GM12878 (cell line): Measurements from ENCODE around the gene TPD52L2. TPM values are rescaled to one million over a fixed set of nuclear protein-coding genes. Genes with fewer than 3 reads are reported as not detected.

ENCODE experiments used
- ATAC-seq: fragments of 200-7000 bp; cut with Tn5 transposase; 3 replicates; pipeline ENCODE4 v1.9.1; 2020; ENCODE audit warnings: mild to moderate bottlenecking, moderate library complexity
- BruUV-seq: library from RNA; stranded (reverse); fragments of 400-500 nt; replicated peaks from 2 replicates; lab custom pipeline; 2021; lab: Mats Ljungman, UMichigan
- CTCF ChIA-PET: fragments of 300-600 bp; sonication (Branson Sonifier 250); formaldehyde crosslinking; extraction: SDS; loops from one replicate; lab custom pipeline; 2021; ENCODE audit warnings: inconsistent platforms; lab: Yijun Ruan, JAX
- POLR2A ChIA-PET: fragments of 350-600 bp; formaldehyde crosslinking; extraction: SDS; loops from one replicate; lab custom pipeline; 2021; ENCODE audit warnings: inconsistent platforms; lab: Charles Lee
- RAD21 ChIA-PET: fragments of 300-600 bp; sonication (Branson Sonifier 250); formaldehyde crosslinking; loops from one replicate; lab custom pipeline; 2023; ENCODE audit warnings: antibody characterized with exemption; ENCODE audit not compliant: unreplicated experiment; lab: Charles Lee
- SMC1A ChIA-PET: fragments of 300-600 bp; sonication (Branson Sonifier 250); formaldehyde crosslinking; loops from one replicate; lab custom pipeline; 2023; ENCODE audit not compliant: unreplicated experiment, uncharacterized antibody; lab: Charles Lee
- DNase-seq: peaks from one replicate; pipeline ENCODE4 v3.0.0-alpha.2; 2011; ENCODE audit warnings: low read depth, low spot score
- FAIRE-seq: peaks from 3 replicates; lab custom pipeline; 2011; peaks lifted over from hg19 to GRCh38; lab: Jason Lieb, UNC
- H2AFZ ChIP-seq: 2 replicates; pipeline ENCODE4 v1.6.0; 2011; ENCODE audit warnings: low read depth, low read length, control low read depth; ENCODE audit not compliant: control insufficient read depth
- H3K27ac ChIP-seq: 2 replicates; pipeline ENCODE4 v1.5.1; 2011; ENCODE audit warnings: control low read depth; ENCODE audit not compliant: control insufficient read depth, insufficient read depth
- H3K27me3 ChIP-seq, 2 experiments: replicated peaks in 1 of 2; 2 replicates each; pipeline versions ENCODE4 v1.6.0 to v1.6.1; 2011; ENCODE audit warnings: low read length in 1 of 2; ENCODE audit not compliant: control insufficient read depth in 2 of 2, insufficient read depth in 2 of 2
- H3K36me3 ChIP-seq, 2 experiments: 2 replicates each; pipeline ENCODE4 v1.5.1; 2011; ENCODE audit warnings: low read length in 1 of 2; ENCODE audit not compliant: control insufficient read depth in 2 of 2, insufficient read depth in 2 of 2
- H3K4me1 ChIP-seq: 2 replicates; pipeline ENCODE4 v1.6.1; 2011; ENCODE audit warnings: mild to moderate bottlenecking, low read length, moderate library complexity, mixed read lengths; ENCODE audit not compliant: control insufficient read depth, insufficient read depth
- H3K4me2 ChIP-seq: 2 replicates; pipeline ENCODE4 v1.6.0; 2011; ENCODE audit warnings: control low read depth; ENCODE audit not compliant: control insufficient read depth, insufficient read depth
- H3K4me3 ChIP-seq: fragments of 200-600 bp; sonication (generic); 2 replicates; pipeline ENCODE4 v1.5.1; 2016
- H3K79me2 ChIP-seq: 2 replicates; pipeline ENCODE4 v1.6.0; 2011; ENCODE audit warnings: low read length; ENCODE audit not compliant: control insufficient read depth, insufficient read depth
- H3K9ac ChIP-seq: 2 replicates; pipeline ENCODE4 v1.8.0; 2011; ENCODE audit warnings: low read length, control low read depth, mixed read lengths; ENCODE audit not compliant: control insufficient read depth, insufficient read depth
- H3K9me3 ChIP-seq: replicated peaks from 3 replicates; pipeline ENCODE4 v1.5.1; 2011; ENCODE audit warnings: mild to moderate bottlenecking, low read length; ENCODE audit not compliant: control insufficient read depth, insufficient read depth
- H4K20me1 ChIP-seq: 2 replicates; pipeline ENCODE4 v1.6.0; 2011; ENCODE audit not compliant: control insufficient read depth, insufficient read depth
- EED ChIP-seq: sonication (generic); IDR thresholded peaks from 2 replicates; pipeline ENCODE4 v1.6.1; 2016; ENCODE audit warnings: antibody characterized with exemption, low read depth
- MTA3 ChIP-seq: IDR thresholded peaks from 2 replicates; pipeline ENCODE4 v1.6.1; 2012; ENCODE audit warnings: low read length, inconsistent platforms, borderline replicate concordance
- POLR2A ChIP-seq: IDR thresholded peaks from 2 replicates; pipeline ENCODE4 v1.6.1; 2011; ENCODE audit warnings: low read depth, mild to moderate bottlenecking, low read length
- POU2F2 ChIP-seq: IDR thresholded peaks from 3 replicates; pipeline ENCODE4 v1.6.1; 2011; ENCODE audit warnings: low read depth, mild to moderate bottlenecking, low read length, borderline replicate concordance
- RELA ChIP-seq: fragments of 450-650 bp; IDR thresholded peaks from 2 replicates; pipeline ENCODE4 v1.8.0; 2014; ENCODE audit warnings: borderline replicate concordance; ENCODE audit not compliant: partially characterized antibody
- SMC3 ChIP-seq: IDR thresholded peaks from 2 replicates; pipeline ENCODE4 v1.6.1; 2011; ENCODE audit warnings: low read length, improper control_type of control experiment, borderline replicate concordance
- YBX1 ChIP-seq: fragments of 450-650 bp; IDR thresholded peaks from 2 replicates; pipeline ENCODE4 v1.6.1; 2016; ENCODE audit warnings: antibody characterized with exemption
- WGBS: methylation state at CpG from one replicate; pipeline ENCODE4 v1.1.6; 2016; ENCODE audit warnings: low lambda C conversion rate; ENCODE audit not compliant: insufficient replicate concordance, insufficient coverage; ENCODE audit errors: missing lambda C conversion rate; 5-methylcytosine and 5-hydroxymethylcytosine counted together
- in situ Hi-C: fragments of 300-500 bp; cut with MboI; formaldehyde crosslinking; loops from 9 replicates; pipeline ENCODE4 v1.14.3; 2018; ENCODE audit warnings: mixed read lengths
- intact Hi-C: fragments of 100-400 bp; cut with micrococcal nuclease; formaldehyde crosslinking; loops from one replicate; pipeline ENCODE4 v1.14.2; 2022; ENCODE audit not compliant: unreplicated experiment
- polyA plus RNA-seq, 11 experiments: library from polyadenylated mRNA; depleted of rRNA in 4 of 11; unstranded in 6 of 11; stranded (reverse) in 5 of 11; fragments of >200 nt; fragmentation: Nextera tagmentation in 4 of 11; fragmentation: Illumina TruSeq in 1 of 11; extraction: Ambion mirVana in 4 of 11; extraction: Trizol in 1 of 11; gene quantifications; 1 replicate in 1 of 11; 2 replicates in 10 of 11; pipeline versions ENCODE4 v1.2.1 to v1.2.3, GENCODE V29; 2011 to 2016; ENCODE audit warnings: inconsistent platforms in 2 of 11, missing spikeins in 2 of 11, low read depth in 1 of 11
- total RNA-seq, 4 experiments: library from RNA; depleted of rRNA in 3 of 4; stranded (reverse); fragments of >200 nt in 3 of 4; fragmentation: Illumina TruSeq in 1 of 4; extraction: Trizol in 1 of 4; gene quantifications; 2 replicates each; pipeline versions ENCODE4 v1.2.1 to v1.2.3, GENCODE V29; 2013 to 2021
- TF ChIP-seq, protein P1 (sequence below): fragments of 450-650 bp; IDR thresholded peaks from 2 replicates; pipeline ENCODE4 v1.6.1; 2016; ENCODE audit warnings: mild to moderate bottlenecking, moderate library complexity, borderline replicate concordance
- TF ChIP-seq, protein P2 (sequence below): IDR thresholded peaks from 2 replicates; pipeline ENCODE4 v1.6.1; 2011; ENCODE audit warnings: borderline replicate concordance, low read depth, mild to moderate bottlenecking, moderate library complexity, mixed read lengths, low read length; ENCODE audit not compliant: insufficient read depth; ENCODE audit errors: extremely low read length

Gene TPD52L2
- total and polyA plus RNA-seq, 10 of the 15 experiments (the other 5 are each of a cell fraction or from before 2014, with no cell fraction given) = 1.6 to 71.0 (median 46.3) TPM

DNA sequence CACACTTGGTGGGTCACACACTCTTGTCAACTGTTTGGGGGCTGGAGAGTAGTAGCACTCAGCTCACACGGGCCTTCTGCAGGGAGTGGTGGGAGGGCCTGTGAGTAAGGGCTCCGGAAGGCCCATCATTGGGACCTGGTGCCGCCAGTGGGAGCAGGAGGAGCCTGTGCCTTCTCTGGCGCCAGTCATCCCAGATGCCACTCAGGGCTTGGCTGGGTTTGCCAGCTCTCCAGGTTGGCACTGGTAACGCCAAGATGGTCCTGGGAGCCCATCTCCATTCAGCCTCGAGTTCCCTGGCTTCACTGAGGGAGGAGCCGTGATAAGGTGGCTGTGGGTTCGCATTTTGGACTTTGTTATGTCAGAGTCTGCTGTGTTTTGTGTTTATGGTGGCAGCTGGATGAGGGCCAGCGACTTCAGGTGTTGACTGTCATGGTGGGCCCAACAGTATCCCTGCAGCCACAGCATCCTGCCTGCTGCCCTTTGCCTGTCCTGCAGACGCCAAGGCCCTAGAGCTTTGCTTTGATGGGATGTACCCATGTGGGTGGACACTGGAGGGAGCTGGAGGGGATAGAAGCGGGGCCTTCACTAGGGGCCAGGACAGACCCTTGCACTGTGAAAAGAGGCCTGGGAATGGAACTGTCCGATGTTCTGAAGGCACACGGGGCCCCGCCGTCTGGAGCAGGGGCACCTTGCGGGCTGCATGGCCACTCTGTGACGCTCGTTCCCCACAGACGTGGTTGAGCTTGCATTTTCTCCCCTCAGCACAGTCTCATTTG, 16.6 kb downstream of the TPD52L2 start:
- SMC1A ChIA-PET = no interaction called here
- H3K4me2 ChIP-seq = no peak overlapping the region
- TF ChIP-seq POLR2A (peak; percentile 28; the same call in 1 of the 2 replicates), SMC3 (no peak)
- TF ChIP-seq, all 136 proteins: peak for 1
- no peaks in the 10 kb centered on the region for H4K20me1 ChIP-seq
- no peaks in the 10 kb centered on the region for H3K9me3 ChIP-seq
- POLR2A ChIA-PET = interaction anchor here (0.6 kb wide), 1 partner anchor 359 kb away, joined by 6 read pairs; no protein-coding TSS in a partner anchor
- CTCF ChIA-PET = no interaction called here
- ATAC-seq = no peak
- peaks cover 3 to 28% of the 10 kb centered on the region in 2 experiments; a peak in 3 of 4 replicates for H3K36me3 ChIP-seq
- no peaks in the 10 kb centered on the region for H3K27me3 ChIP-seq
- H3K9ac ChIP-seq = no peak overlapping the region
- in situ Hi-C loops = no loop called here
- FAIRE-seq = no peak
- RAD21 ChIA-PET = no interaction called here
- 0 out of 2 replicates have a peak, but pooled peaks cover 3% of the 10 kb centered on the region for H3K4me1 ChIP-seq
- 94% methylated on average over 19 of the region's 19 CpGs for WGBS
- no peak overlapping the region for H3K4me3 ChIP-seq
- intact Hi-C loops = no loop called here
- no TSS peak for BruUV-seq
- no peak overlapping the region for H2AFZ ChIP-seq
- H3K27ac ChIP-seq = no peak overlapping the region
- H3K79me2 ChIP-seq = no peaks in the 10 kb centered on the region; the same call in 1 of the 2 replicates
- DNase-seq = no peak

DNA sequence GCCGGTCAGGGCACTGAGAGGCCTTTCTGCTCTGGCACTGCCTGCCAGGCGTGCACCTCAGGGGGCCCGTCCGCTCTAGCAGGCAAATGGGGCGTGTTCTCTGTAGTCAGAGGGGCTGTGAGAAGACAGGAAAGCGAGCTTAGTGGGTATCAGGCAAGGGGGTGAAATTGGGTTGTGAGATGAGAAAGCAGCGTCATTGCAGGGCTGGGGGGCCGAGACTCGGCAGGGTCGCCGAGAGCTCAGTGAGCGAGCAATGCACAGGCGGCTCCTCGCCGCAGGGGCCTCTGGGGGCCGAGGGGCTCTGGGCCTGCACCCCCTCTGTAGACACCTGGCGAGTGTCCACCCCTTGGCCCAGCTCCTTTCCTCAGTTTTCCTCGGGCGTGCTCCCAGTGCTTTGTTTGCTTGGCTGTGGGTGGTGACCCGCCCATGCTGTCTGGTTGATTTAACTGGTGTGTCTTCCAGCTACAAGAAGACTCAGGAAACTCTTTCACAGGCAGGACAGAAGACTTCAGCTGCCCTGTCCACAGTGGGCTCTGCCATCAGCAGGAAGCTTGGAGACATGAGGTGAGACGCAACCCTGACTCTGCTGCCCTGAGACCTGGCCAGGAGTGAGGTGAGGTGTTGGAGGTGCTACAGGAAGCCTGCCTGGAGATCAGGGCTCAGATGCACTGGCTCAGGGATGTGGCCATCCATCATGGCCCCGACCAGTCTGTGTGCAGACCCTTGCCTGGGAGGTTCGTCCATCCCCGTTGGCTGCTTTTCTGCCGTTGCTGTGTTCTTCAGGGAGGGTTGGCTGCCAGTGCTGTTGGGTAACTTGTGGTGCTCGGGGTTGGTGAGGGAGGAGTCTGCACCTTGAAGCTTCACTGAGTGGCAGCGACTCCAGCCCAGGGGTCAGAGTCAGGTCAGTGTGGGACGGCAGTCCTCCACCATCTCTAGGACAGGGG, 17.5 kb downstream of the TPD52L2 start:
- ATAC-seq (no peak), DNase-seq (no peak), FAIRE-seq (no peak)
- H3K4me3 ChIP-seq = no peak overlapping the region
- H3K27ac ChIP-seq = no peak overlapping the region
- ChIA-PET RAD21 (no interaction called here), SMC1A (no interaction called here), CTCF (no interaction called here), POLR2A (no interaction called here)
- H2AFZ ChIP-seq = no peak overlapping the region
- no peaks in the 10 kb centered on the region; the same call in 1 of the 2 replicates for H3K79me2 ChIP-seq
- intact Hi-C loops (no loop called here), in situ Hi-C loops (no loop called here)
- 0 out of 2 replicates have a peak, but pooled peaks cover 3% of the 10 kb centered on the region for H3K4me1 ChIP-seq
- H3K27me3 ChIP-seq = no peaks in the 10 kb centered on the region
- no peak overlapping the region for H3K9ac ChIP-seq
- H3K36me3 ChIP-seq = peaks cover 8 to 32% of the 10 kb centered on the region in 2 experiments; a peak in 3 of 4 replicates
- BruUV-seq = no TSS peak
- H4K20me1 ChIP-seq = no peaks in the 10 kb centered on the region
- WGBS = 96% methylated on average over 28 of the region's 28 CpGs
- H3K9me3 ChIP-seq = no peaks in the 10 kb centered on the region
- no peak overlapping the region for H3K4me2 ChIP-seq
- TF ChIP-seq EED (no peak), MTA3 (no peak), RELA (no peak), POU2F2 (no peak), YBX1 (no peak)
- TF ChIP-seq, protein P1, sequence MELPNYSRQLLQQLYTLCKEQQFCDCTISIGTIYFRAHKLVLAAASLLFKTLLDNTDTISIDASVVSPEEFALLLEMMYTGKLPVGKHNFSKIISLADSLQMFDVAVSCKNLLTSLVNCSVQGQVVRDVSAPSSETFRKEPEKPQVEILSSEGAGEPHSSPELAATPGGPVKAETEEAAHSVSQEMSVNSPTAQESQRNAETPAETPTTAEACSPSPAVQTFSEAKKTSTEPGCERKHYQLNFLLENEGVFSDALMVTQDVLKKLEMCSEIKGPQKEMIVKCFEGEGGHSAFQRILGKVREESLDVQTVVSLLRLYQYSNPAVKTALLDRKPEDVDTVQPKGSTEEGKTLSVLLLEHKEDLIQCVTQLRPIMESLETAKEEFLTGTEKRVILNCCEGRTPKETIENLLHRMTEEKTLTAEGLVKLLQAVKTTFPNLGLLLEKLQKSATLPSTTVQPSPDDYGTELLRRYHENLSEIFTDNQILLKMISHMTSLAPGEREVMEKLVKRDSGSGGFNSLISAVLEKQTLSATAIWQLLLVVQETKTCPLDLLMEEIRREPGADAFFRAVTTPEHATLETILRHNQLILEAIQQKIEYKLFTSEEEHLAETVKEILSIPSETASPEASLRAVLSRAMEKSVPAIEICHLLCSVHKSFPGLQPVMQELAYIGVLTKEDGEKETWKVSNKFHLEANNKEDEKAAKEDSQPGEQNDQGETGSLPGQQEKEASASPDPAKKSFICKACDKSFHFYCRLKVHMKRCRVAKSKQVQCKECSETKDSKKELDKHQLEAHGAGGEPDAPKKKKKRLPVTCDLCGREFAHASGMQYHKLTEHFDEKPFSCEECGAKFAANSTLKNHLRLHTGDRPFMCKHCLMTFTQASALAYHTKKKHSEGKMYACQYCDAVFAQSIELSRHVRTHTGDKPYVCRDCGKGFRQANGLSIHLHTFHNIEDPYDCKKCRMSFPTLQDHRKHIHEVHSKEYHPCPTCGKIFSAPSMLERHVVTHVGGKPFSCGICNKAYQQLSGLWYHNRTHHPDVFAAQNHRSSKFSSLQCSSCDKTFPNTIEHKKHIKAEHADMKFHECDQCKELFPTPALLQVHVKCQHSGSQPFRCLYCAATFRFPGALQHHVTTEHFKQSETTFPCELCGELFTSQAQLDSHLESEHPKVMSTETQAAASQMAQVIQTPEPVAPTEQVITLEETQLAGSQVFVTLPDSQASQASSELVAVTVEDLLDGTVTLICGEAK = no peak
- TF ChIP-seq, protein P2, sequence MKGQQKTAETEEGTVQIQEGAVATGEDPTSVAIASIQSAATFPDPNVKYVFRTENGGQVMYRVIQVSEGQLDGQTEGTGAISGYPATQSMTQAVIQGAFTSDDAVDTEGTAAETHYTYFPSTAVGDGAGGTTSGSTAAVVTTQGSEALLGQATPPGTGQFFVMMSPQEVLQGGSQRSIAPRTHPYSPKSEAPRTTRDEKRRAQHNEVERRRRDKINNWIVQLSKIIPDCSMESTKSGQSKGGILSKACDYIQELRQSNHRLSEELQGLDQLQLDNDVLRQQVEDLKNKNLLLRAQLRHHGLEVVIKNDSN = no peak
